Skeletal muscle tissue (tissue), 4 donors: ENCODE measurements around the gene TRIM51G. TPM values are rescaled to one million over a fixed set of nuclear protein-coding genes. Genes with fewer than 3 reads are reported as not detected.
"Not testable (repeated sequence)": the region's sequence is repeated elsewhere in the genome, so short reads cannot be mapped to it uniquely, and the experiment has no call there.

ENCODE experiments used
- H3K27ac ChIP-seq: one replicate; pipeline ENCODE4 v1.7.0; 2013; ENCODE audit warnings: mild to moderate bottlenecking, low read depth, low read length, inconsistent platforms
- H3K27me3 ChIP-seq, 3 donors: one replicate each; pipeline ENCODE4 v1.7.0; 2013; ENCODE audit warnings: low read length in 3 of 3; ENCODE audit not compliant: control insufficient read depth in 3 of 3, insufficient read depth in 3 of 3
- H3K36me3 ChIP-seq, 3 donors: one replicate each; pipeline ENCODE4 v1.7.0; 2013; ENCODE audit warnings: low read length in 3 of 3; ENCODE audit not compliant: control insufficient read depth in 3 of 3, insufficient read depth in 3 of 3
- H3K4me1 ChIP-seq, 3 donors: one replicate each; pipeline ENCODE4 v1.7.0; 2013; ENCODE audit warnings: low read length in 3 of 3, mild to moderate bottlenecking in 3 of 3; ENCODE audit not compliant: control insufficient read depth in 3 of 3, insufficient read depth in 3 of 3
- H3K4me3 ChIP-seq, 3 donors: one replicate each; pipeline ENCODE4 v1.7.0; 2013; ENCODE audit warnings: low read length in 3 of 3
- H3K9ac ChIP-seq, 3 donors: one replicate each; pipeline ENCODE4 v1.7.0; 2013; ENCODE audit warnings: low read length in 3 of 3, mild to moderate bottlenecking in 3 of 3, moderate library complexity in 2 of 3, low read depth in 1 of 3
- H3K9me3 ChIP-seq, 3 donors: one replicate each; pipeline ENCODE4 v1.7.0; 2013; ENCODE audit warnings: low read length in 3 of 3; ENCODE audit not compliant: control insufficient read depth in 3 of 3
- total RNA-seq: library from RNA; depleted of rRNA; stranded (reverse); fragments of >200 nt; gene quantifications from one replicate; pipeline ENCODE4 v1.2.3, GENCODE V29; 2014
- donor health status: Osteomylitis.

Gene TRIM51G
- total RNA-seq = not detected

GRCh38 chr11:48983785-48984184 lies at the start of gene TRIM51G:
TRIM51G (minus strand) TSS chr11:48983885; CDS start chr11:48981695, 2,190 bp downstream.
- H3K9me3 ChIP-seq, H3K9ac ChIP-seq, H3K4me1 ChIP-seq, H3K36me3 ChIP-seq, H3K4me3 ChIP-seq, H3K27me3 ChIP-seq, H3K27ac ChIP-seq: not testable (repeated sequence)

- not testable (repeated sequence) for H3K36me3 ChIP-seq, H3K4me3 ChIP-seq, H3K27ac ChIP-seq, H3K9ac ChIP-seq, H3K9me3 ChIP-seq, H3K4me1 ChIP-seq, H3K27me3 ChIP-seq
Measured at GRCh38 chr11:49028523-49028922, 44.8 kb upstream of the TRIM51G start, which contains the start of gene TRIM49B. TRIM49B (plus strand) TSS chr11:49028823; CDS start chr11:49031600, 2,777 bp downstream.

- not testable (repeated sequence) for H3K9me3 ChIP-seq, H3K9ac ChIP-seq, H3K4me3 ChIP-seq, H3K27me3 ChIP-seq, H3K4me1 ChIP-seq, H3K36me3 ChIP-seq, H3K27ac ChIP-seq
Measured at GRCh38 chr11:48968592-48968991, 15.1 kb downstream of the TRIM51G start.

- H3K36me3 ChIP-seq, H3K27ac ChIP-seq, H3K4me3 ChIP-seq, H3K27me3 ChIP-seq, H3K9ac ChIP-seq, H3K9me3 ChIP-seq, H3K4me1 ChIP-seq: not testable (repeated sequence)
Measured at GRCh38 chr11:48955315-48956049, 28.2 kb downstream of the TRIM51G start.

- H3K27me3 ChIP-seq, H3K4me1 ChIP-seq, H3K9me3 ChIP-seq, H3K9ac ChIP-seq, H3K4me3 ChIP-seq, H3K36me3 ChIP-seq, H3K27ac ChIP-seq: not testable (repeated sequence)
Measured at GRCh38 chr11:48945796-48946195, 37.9 kb downstream of the TRIM51G start.

Other genes starting within 250 kb of the TRIM51G start
- gene TRIM49B, start 44.9 kb upstream of the TRIM51G start, total RNA-seq = not detected
- not detected for gene TRIM64C, start 75.2 kb upstream of the TRIM51G start, total RNA-seq
- gene FOLH1, start 224.7 kb upstream of the TRIM51G start, total RNA-seq = 1.6 TPM